HG03064 (cell line): ENCODE data around the gene MDFIC.

ENCODE experiments used
- ATAC-seq: cut with Tn5 transposase; IDR thresholded peaks from one replicate; pipeline ENCODE4 v1.9.1; 2021; ENCODE audit warnings: low read depth; ENCODE audit not compliant: unreplicated experiment

Gene MDFIC

GRCh38 chr7:115068220-115068619 lies 146.3 kb downstream of the MDFIC start:
- ATAC-seq = no peak
